ENCODE measurements around the gene DNAAF5. TPM values are rescaled to one million over a fixed set of nuclear protein-coding genes. Genes with fewer than 3 reads are reported as not detected.
A peak's percentile ranks its signal among the peaks of the same experiment; 100 is the strongest.
"Not testable (repeated sequence)": the region's sequence is repeated elsewhere in the genome, so short reads cannot be mapped to it uniquely, and the experiment has no call there.

Gene DNAAF5
- total RNA-seq, 1 donor from 2014 or later: 15.3 TPM

DNA sequence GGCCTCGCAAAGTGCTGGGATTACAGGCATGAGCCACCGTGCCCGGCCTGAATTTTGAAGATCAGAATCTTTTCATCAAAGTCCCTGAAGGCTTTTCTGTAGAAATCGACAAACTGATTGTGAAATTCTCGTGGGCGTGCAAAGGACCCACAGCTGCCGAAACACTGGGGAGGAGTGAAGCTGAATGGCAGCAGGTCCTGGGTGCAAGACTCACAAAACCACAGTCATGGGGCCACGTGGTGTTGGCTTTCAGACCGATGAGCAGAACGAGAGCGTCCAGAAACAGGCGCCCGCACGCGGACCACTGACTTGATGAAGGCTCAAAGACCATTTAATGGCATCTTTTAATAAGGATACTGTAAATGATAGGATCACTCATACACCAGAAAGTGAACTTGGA is 25.3 kb downstream of the DNAAF5 start:
- peaks cover 15% of the 10 kb centered on the region for H3K36me3 Mint-ChIP-seq (ENCODE audit: low read depth)
- no peaks in the 10 kb centered on the region for H3K9me3 Mint-ChIP-seq (ENCODE audit: low read depth)
- TF ChIP-seq, protein P1, sequence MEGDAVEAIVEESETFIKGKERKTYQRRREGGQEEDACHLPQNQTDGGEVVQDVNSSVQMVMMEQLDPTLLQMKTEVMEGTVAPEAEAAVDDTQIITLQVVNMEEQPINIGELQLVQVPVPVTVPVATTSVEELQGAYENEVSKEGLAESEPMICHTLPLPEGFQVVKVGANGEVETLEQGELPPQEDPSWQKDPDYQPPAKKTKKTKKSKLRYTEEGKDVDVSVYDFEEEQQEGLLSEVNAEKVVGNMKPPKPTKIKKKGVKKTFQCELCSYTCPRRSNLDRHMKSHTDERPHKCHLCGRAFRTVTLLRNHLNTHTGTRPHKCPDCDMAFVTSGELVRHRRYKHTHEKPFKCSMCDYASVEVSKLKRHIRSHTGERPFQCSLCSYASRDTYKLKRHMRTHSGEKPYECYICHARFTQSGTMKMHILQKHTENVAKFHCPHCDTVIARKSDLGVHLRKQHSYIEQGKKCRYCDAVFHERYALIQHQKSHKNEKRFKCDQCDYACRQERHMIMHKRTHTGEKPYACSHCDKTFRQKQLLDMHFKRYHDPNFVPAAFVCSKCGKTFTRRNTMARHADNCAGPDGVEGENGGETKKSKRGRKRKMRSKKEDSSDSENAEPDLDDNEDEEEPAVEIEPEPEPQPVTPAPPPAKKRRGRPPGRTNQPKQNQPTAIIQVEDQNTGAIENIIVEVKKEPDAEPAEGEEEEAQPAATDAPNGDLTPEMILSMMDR (IDR thresholded peaks at IDR 0.05): no peak
- DNase-seq (ENCODE audit: low spot score): peak; percentile 57
- no peak overlapping the region for H3K4me3 Mint-ChIP-seq (ENCODE audit: unreplicated experiment)
- H3K4me1 Mint-ChIP-seq (ENCODE audit: low read depth): peaks cover 13% of the 10 kb centered on the region
- H3K27me3 Mint-ChIP-seq (ENCODE audit: low read depth): no peaks in the 10 kb centered on the region
- no peak overlapping the region for H3K27ac Mint-ChIP-seq (ENCODE audit: unreplicated experiment)

DNA sequence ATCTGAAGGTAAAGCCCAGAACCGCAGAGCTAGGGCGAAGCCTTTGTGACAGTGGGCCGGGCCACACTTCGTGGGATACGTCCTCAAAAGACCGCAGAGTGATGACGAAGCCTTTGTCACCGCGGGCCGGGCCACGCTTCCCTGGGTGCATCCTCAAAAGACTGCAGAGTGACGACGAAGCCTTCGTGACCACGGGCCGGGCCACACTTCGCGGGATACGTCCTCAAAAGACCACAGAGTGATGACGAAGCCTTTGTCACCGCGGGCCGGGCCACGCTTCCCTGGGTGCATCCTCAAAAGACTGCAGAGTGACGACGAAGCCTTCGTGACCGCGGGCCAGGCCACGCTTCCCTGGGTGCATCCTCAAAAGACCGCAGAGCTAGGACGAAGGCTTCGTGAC is 25.8 kb downstream of the DNAAF5 start:
- Mint-ChIP-seq H3K36me3 (ENCODE audit: low read depth) (peaks cover 15% of the 10 kb centered on the region), H3K4me1 (ENCODE audit: low read depth) (peaks cover 13% of the 10 kb centered on the region)
- not testable (repeated sequence) for H3K4me3 Mint-ChIP-seq (ENCODE audit: unreplicated experiment); H3K27ac Mint-ChIP-seq (ENCODE audit: unreplicated experiment); H3K9me3 Mint-ChIP-seq (ENCODE audit: low read depth); H3K27me3 Mint-ChIP-seq (ENCODE audit: low read depth)
- peak; percentile 82 for DNase-seq (ENCODE audit: low spot score)

DNA sequence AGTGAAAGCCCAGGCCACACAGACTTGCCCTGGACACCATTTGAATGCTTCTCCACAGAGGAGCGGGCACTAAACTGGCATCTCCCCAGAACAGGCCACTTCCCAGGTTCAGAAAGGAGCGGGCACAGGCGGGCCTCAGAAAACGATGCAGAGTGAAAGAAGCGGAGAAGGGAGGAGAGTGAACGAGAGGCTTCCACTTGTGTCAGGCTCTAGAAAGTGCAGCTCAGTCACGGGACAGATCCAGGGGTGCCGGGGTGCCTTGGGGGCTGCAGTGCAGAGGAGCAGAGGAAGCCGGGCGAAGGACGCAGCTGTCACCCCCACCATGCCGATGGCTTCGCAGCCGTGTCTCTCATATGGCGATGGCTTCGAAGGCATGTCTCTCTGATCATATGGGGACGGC is 26.7 kb downstream of the DNAAF5 start:
- Mint-ChIP-seq H3K9me3 (ENCODE audit: low read depth) (no peaks in the 10 kb centered on the region), H3K4me1 (ENCODE audit: low read depth) (peaks cover 13% of the 10 kb centered on the region), H3K27me3 (ENCODE audit: low read depth) (no peaks in the 10 kb centered on the region), H3K4me3 (ENCODE audit: unreplicated experiment) (no peak overlapping the region), H3K27ac (ENCODE audit: unreplicated experiment) (no peak overlapping the region), H3K36me3 (ENCODE audit: low read depth) (peaks cover 16% of the 10 kb centered on the region)
- TF ChIP-seq, protein P1 (IDR thresholded peaks at IDR 0.05): no peak
- DNase-seq (ENCODE audit: low spot score): peak; percentile 51

DNA sequence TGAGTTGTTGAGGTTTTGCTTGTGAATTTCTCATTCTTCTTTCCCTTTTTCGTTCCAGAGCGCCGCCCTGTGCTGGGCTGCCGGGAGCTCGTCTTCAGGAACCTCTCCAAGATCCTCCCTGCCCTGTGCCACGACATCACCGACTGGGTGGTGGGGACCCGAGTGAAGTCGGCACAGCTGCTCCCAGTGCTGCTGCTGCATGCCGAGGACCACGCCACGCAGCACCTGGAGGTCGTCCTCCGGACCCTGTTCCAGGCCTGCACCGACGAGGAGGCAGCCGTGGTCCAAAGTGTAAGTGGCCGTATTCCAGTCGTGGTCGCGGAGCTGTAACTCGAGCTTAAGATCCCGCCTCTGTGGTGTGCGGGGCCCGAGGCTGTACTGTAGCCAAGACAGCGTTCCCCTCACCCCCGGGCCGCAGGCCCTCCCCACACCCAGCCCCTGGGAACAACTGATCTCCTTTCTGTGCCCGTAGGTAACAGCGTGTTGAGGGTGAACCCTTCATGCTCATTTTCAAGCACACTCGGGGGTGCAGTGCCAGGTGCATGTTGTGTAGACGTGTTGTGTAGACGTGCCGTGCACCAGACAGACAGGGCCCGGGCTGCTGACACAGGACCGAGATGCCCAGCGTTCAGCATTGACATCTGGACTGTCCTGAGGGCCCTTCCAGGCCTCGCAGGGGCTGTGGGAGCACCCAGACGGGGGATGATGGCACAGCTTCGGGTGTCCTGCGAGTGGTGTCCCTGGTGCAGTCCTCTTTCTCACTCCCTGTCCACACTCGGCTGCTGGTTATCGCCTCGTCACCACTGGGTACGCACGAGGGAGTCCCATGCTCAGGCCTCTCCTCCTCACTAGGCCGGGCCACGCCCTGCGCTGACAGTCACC is 28.3 kb downstream of the DNAAF5 start:
- H3K36me3 Mint-ChIP-seq (ENCODE audit: low read depth): peaks cover 23% of the 10 kb centered on the region
- H3K27me3 Mint-ChIP-seq (ENCODE audit: low read depth): no peaks in the 10 kb centered on the region
- H3K27ac Mint-ChIP-seq (ENCODE audit: unreplicated experiment): no peak overlapping the region
- H3K4me1 Mint-ChIP-seq (ENCODE audit: low read depth): no peaks in the 10 kb centered on the region
- TF ChIP-seq, protein P1 (IDR thresholded peaks at IDR 0.05): no peak
- DNase-seq (ENCODE audit: low spot score): peak; percentile 86
- H3K4me3 Mint-ChIP-seq (ENCODE audit: unreplicated experiment): no peak overlapping the region
- no peaks in the 10 kb centered on the region for H3K9me3 Mint-ChIP-seq (ENCODE audit: low read depth)

DNA sequence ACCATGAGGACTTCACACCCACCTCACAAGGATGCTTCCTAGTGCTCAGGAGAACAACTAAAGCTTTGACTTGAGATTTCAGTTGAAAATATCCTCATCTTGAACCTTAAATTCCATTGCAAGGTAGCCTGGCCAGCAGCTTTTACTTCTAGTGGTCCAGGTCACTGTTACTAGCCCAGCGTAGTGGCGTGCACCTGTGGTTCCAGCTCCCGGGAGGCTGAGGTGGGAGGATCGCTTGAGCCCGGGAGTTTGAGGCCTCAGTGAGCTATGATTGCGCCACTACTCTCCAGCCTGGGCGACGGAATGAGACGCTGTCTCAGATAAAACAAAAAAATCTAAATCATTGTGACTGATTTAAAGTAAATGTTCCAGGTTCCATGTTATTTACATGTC is 28.9 kb downstream of the DNAAF5 start:
- TF ChIP-seq, protein P1 (IDR thresholded peaks at IDR 0.05): no peak
- peak; percentile 36 for DNase-seq (ENCODE audit: low spot score)
- no peaks in the 10 kb centered on the region for H3K9me3 Mint-ChIP-seq (ENCODE audit: low read depth)
- no peak overlapping the region for H3K4me3 Mint-ChIP-seq (ENCODE audit: unreplicated experiment)
- H3K27ac Mint-ChIP-seq (ENCODE audit: unreplicated experiment): no peak overlapping the region
- no peaks in the 10 kb centered on the region for H3K4me1 Mint-ChIP-seq (ENCODE audit: low read depth)
- no peaks in the 10 kb centered on the region for H3K27me3 Mint-ChIP-seq (ENCODE audit: low read depth)
- peaks cover 23% of the 10 kb centered on the region for H3K36me3 Mint-ChIP-seq (ENCODE audit: low read depth)
